HG02763 (cell line): ENCODE results near the gene ATAD3B.

Experiments used
- ATAC-seq: cut with Tn5 transposase; IDR thresholded peaks from one replicate; pipeline ENCODE4 v1.9.1; 2021; ENCODE audit warnings: mild to moderate bottlenecking, moderate library complexity; ENCODE audit not compliant: unreplicated experiment

The ATAD3B gene

GRCh38 chr1:1542766-1543705 lies 71.5 kb downstream of the ATAD3B start:
- ATAC-seq, result no peak

DNA sequence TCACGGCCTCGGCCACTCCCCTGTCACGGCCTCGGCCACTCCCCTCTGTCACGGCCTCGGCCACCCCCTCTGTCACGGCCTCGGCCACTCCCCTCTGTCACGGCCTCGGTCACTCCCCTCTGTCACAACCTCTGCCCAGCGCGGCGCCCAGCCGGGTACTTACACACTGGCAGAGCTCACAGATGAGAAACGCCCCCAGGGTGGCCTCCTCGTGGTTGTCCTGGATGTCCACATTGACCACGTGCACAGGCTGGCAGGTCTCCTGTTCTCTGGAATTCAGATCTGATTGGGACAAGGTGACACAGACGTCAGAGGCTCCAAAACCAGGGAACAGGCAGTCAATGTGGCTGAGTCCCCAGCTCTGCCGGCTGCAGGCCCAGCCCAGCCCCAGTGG lies 72.1 kb downstream of the ATAD3B start:
- no peak for ATAC-seq

GRCh38 chr1:1544544-1544943 lies 73.0 kb downstream of the ATAD3B start:
- ATAC-seq, result no peak
